ENCODE results near the gene RTP4. TPM values are rescaled to one million over a fixed set of nuclear protein-coding genes. Genes with fewer than 3 reads are reported as not detected.

Gene RTP4
- 1.1 and 2.8 TPM in 2 replicates for total RNA-seq

DNA sequence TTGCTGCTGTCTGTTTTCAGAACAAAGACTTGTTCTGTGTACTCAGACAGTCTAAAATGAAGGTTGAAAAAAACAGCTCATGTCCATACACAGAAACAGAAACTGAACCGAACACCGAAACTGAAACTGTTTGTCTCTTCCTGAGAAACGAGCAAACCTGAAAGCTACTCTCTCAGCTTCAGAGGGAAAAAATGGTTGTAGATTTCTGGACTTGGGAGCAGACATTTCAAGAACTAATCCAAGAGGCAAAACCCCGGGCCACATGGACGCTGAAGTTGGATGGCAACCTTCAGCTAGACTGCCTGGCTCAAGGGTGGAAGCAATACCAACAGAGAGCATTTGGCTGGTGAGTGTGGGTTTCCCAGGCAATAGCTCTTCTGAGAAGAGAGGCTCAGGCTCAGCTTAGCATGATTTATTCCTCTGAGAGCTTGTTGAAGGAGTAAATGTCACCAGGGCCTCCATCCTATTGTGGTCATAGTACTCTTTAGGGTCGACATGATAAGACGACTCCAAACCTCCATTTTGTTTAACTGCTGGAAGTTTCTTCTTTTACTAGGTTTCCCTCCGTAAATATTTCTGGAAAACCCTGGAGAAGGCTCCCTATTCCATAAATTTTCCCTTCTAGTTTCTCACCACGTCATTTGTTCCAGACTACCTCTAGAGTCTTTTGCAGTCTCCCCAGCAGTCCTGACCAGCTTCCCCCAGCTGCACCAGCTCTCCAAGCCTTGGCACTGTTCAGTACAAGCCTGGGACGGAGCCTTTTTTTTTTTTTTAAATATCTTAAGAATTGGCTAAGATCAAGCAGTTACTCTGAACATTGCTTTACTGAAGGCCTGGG, at the start of gene RTP4:
Gene RTP4, plus strand, starts transcription at position 135 of the 838 bp plus-strand sequence. Its CDS starts 57 bp downstream, at position 192.
- peak; percentile 68 to 88 for DNase-seq (ENCODE audit: low read depth in 2 of 2)

DNA sequence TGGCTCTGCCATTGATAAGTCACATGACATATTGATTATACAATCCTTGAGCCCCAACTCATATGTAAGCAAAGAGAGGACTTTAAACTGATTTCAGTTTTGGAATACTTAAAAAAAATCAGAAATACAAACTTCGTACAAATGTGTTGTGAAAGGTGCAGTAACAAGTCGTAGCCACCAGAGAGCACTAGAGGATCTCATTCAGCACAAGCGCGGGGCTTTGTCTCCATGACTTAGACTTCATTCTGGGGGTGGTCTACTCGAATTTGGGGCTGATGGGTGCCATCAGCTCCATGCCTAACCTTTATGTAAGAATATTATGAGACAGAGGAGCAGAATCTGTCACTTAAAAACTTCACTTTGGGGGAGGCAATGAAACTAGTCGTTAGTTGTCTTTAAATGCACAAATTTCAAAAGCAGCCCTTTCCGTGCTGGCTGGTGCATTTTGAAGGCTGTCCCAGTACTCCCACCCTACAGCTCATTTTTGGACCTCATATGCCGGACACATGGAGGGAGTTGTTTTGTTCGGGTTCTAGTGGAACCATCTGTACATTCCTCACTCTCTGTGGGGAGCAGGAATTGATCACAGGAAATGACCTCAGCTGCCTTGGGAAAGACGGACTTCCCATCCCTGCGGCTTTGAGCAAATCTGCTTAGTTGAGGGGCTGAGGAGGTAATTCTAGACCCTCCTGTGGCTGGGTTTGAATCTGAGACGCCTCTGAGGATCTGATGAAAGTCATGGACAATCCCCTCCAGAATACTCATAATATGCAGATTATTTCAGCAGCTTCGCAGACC, 49.2 kb upstream of the RTP4 start:
- DNase-seq (ENCODE audit: low read depth in 2 of 2): peak; percentile 73 to 82

DNA sequence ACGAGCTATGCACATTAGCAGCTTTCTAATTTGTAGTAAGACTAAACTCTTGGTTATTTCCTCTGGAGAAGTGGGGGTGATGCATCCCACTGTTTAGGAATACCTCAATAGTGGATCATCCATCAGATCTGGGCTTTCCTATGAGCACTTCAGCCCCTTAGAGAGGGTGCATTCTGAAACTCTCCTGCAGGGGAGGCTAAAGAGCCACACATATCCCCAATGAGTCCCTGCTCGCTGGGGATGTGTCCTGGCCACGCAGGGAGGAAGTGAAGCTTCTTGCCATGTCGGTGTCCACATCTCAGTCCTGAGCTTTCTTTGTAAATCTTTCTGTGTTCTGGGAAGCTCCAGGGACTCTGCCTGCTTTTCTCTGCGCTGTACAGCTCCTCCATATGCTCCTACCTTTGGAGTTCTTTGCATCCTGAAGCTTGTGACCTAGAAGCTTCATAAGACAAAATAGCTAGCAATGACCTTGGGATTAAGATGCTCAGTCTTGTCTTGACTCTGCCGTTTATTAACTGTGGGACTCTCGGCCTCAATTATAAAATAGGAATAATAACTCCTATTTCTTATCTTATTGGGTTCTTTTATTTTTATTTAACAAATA, 48.4 kb upstream of the RTP4 start:
- peak; percentile 48 to 80 for DNase-seq (ENCODE audit: low read depth in 2 of 2)

DNA sequence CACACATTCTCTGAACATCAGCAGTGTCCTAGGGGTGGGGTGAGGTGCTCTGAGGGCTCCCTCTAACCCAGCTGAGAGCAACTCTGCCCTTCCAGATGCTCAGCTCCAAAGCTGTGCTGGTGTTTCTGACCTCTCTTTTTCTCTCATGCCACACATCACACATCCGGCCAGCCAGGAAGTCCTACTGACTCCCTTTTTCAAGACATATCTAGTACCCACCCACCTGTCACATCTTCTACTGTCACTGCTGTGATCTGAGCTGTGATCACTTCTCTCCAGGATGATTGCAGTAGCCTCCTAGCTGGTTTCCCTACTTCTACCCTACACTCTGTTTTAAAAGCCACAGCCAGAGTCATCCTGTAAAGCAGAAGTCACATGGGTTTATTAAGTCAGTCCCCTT, 46.4 kb upstream of the RTP4 start:
- no peak for DNase-seq (ENCODE audit: low read depth in 2 of 2)

DNA sequence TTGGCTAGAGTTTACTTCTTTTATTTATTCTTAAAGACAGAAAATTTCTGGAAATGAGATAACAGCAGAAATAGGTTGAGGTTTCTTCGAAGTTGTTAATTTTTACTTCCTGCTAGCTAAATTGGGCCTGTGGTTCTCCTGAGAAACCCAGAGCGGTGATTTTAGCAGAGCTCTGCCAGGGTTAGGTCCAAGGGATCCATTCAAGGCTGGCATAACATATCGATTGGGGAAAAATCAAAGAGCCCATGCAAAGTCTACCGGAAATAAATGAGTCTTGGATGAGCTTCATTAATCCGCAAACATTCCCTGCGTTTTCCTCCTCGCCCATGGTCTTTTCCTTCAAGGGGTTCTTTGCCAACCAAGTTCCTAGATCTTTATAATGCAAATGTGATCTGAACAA, 45.9 kb upstream of the RTP4 start:
- DNase-seq (ENCODE audit: low read depth in 2 of 2): no peak

DNA sequence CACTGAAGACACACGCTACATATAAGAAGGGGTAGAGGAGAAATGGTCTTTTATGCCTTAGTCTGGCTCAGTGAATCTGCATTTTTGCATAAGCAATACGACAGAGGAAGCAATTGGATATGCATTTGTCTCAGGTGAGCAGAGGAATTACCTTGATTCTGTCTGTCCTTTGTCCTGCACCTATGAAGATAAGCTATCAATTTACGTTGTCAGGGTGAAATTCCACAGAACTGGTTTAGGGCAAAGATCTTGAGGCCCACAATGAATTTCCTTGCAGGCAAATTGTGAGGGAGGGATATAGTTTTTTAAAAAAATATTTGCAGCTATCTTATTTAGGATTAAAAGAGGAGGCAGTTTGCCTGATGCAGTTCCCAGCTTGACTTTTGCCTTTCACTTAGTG, 45.1 kb upstream of the RTP4 start:
- no peak for DNase-seq (ENCODE audit: low read depth in 2 of 2)

- DNase-seq (ENCODE audit: low read depth in 2 of 2): no peak
Observed at GRCh38 chr3:187325632-187326031, 42.6 kb upstream of the RTP4 start.

GRCh38 chr3:187327845-187328244, 40.3 kb upstream of the RTP4 start:
- DNase-seq (ENCODE audit: low read depth in 2 of 2): no peak

DNA sequence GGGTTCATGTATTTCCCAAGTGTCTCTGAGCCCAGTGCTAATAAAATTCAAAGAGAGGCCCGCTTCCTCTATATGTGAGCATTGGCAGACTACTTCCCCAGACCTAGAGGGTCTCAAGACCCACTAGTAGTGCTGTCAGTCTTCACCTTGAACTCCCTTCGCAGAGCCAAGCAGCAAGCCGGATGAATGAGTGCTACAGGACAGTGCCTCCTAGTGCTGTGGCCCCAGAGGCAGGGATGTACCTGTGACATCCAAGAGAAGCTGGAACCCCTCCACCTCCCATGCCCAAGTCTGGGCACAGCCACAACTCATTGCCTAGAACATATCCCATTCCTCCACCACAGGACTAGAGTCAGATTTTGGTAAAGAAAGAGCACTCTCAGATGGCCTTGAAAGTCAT, 39.5 kb upstream of the RTP4 start:
- DNase-seq (ENCODE audit: low read depth in 2 of 2): no peak

DNA sequence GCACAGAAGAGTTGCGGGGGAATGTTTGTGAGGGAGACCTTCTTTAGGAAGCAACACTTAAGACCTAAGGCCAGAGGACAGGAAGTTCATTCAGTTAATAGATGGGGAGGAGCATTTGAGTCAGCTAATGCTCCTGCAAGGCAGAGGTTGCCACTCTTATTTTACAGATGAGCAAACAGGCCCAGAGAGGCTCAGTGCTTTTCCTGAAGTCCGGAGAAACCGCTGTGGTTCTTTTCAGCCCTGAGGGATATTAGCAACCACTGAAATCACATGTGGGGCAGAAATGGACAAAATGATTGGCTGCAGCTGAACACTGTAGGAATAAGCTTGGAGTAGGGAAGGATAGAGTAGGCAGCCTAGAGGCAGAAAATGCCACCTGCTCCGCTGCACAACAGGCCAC, 33.3 kb upstream of the RTP4 start:
- no peak for DNase-seq (ENCODE audit: low read depth in 2 of 2)

- no peak for DNase-seq (ENCODE audit: low read depth in 2 of 2)
Observed at GRCh38 chr3:187336322-187336721, 31.9 kb upstream of the RTP4 start.

GRCh38 chr3:187340578-187340977, 27.6 kb upstream of the RTP4 start:
- DNase-seq (ENCODE audit: low read depth in 2 of 2): no peak

GRCh38 chr3:187342255-187342654, 25.9 kb upstream of the RTP4 start:
- no peak for DNase-seq (ENCODE audit: low read depth in 2 of 2)

DNA sequence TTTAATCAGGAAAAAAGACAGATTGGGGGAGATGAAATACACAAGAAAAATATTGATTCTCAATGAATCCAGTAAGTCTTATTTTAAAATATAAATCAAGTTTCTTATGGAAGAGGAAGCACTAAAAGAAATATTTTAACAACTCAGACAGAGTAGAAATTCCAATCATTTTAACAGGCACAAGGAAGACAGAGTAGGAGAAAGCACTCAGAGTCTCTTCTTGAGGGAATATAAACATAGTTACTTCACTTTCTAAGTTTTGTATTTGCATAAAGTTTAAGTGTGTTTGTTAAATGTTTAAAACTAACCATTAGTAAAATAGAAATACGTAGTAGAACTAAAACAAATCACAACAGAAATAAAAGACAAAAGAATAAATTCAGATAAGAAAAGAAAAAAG, 24.5 kb upstream of the RTP4 start:
- DNase-seq (ENCODE audit: low read depth in 2 of 2): no peak

GRCh38 chr3:187352581-187353575, 15.3 kb upstream of the RTP4 start:
- DNase-seq (ENCODE audit: low read depth in 2 of 2): no peak

DNA sequence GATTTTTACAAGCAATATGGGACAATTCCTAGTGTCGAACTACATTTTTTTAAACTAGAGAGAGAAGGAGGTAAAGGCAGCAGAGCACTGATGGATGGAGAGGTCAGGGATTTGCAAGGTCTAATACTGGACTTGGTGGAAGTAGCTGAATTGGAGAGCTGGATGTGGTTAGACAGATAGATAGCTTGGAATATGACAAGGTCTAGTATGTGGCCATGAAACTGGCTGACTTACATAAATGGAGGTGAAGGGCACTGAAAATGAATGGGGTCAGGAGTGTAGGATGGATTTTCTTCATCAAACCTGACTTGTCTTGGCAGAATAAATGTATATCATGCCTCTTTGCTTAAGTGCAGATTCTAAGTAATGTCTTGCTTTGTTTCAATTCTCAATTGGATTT, 10.1 kb upstream of the RTP4 start:
- DNase-seq (ENCODE audit: low read depth in 2 of 2): no peak

DNA sequence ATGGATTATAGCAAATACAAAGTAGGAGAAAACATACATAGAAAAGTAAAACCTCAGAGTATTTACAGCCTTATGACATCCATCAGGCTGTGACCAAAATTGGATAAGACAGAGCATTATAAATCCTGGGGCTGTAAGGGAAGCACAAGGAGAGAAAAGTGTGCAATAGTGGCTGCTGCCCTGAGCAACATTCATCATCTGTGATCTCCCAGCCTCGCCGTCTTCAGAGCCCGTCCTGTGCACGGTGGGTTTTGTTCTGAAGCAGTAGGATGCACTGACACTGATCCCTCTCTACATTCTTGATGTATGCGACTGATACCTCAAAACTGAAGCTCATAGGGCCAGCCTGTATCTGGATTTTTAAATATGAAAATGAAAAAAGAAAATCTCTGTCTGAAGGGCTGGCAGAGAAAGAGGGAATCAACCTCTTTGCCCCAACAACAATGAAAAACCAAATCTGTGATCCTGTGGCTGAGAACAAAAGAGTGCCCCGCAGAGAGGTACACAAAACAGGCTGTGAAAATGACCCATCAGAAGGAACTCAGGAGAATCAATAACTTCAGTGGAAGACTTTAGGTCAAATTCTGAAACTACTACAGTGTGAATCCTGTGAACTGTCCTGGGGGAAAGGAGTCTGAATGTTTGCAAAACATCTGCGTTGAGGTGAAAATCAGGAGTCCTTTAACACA, 8.2 kb upstream of the RTP4 start:
- DNase-seq (ENCODE audit: low read depth in 2 of 2): no peak

- DNase-seq (ENCODE audit: low read depth in 2 of 2): no peak
Observed at GRCh38 chr3:187360596-187360995, 7.6 kb upstream of the RTP4 start.

DNA sequence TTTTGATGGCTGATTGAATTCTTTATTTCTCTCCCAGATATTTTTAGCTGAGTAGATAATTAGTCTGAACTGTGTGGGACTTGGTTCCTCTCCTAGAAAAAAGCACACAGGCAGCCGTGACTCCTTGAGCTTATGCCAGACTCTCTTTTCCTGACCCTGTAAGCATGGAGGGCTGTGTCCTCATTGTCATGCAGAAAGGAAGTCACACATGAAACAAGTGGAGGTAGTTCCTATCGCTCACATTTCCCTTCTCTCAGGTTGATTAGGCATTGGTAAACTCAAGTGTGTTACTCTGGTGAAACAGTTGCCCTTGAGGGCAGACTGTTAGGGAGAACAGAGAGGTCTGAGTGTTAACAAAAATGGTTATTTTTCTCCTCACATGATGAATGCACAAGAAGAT, 6.3 kb upstream of the RTP4 start:
- DNase-seq (ENCODE audit: low read depth in 2 of 2): peak in 1 of 2 donors; percentile 12

- no peak for DNase-seq (ENCODE audit: low read depth in 2 of 2)
Observed at GRCh38 chr3:187367561-187368103, 553 bp upstream of the RTP4 start.
